Measurements from ENCODE around the gene GSE1. TPM values are rescaled to one million over a fixed set of nuclear protein-coding genes. Genes with fewer than 3 reads are reported as not detected.

GSE1 gene
- total RNA-seq, 1 experiment from 2014 or later, result 90.2 TPM

DNA sequence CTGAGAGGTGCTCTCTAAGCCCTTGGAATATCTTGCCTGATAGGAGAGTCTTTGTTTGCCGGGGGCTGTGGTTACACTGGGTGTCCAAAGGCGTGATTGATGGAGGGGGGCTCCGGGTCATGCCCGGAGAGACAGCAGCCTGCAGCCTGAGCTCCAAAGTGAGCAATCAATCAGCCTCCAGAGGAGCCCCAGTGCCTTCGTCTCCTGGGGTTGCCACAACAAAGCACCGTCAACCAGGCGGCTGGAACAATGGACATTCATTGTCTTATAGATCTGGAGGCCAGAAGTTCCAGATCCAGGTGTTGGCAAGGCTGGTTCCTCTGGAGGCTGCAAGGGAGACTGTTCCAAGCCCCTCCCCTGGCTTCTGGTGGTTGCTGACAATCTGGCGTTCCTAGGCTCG lies 99.7 kb downstream of the GSE1 start:
- Histone ChIP-seq H3K36me3 (ENCODE audit: control insufficient read depth in 1 of 2, insufficient read depth in 2 of 2, low read length in 2 of 2) (peaks cover 0 to 16% of the 10 kb centered on the region in 2 experiments; a peak in 1 of 4 replicates), H2AFZ (ENCODE audit: low read depth, low read length, poor library complexity, severe bottlenecking) (no peak overlapping the region), H4K20me1 (ENCODE audit: insufficient read depth) (no peaks in the 10 kb centered on the region), H3K79me2 (ENCODE audit: insufficient read depth, low read length) (no peaks in the 10 kb centered on the region), H3K27me3 (ENCODE audit: insufficient read depth, low read length) (no peaks in the 10 kb centered on the region), H3K27ac (ENCODE audit: low read depth, low read length) (no peak overlapping the region), H3K4me2 (ENCODE audit: low read length) (no peak overlapping the region), H3K4me1 (ENCODE audit: control insufficient read depth in 1 of 2, insufficient read depth in 2 of 2, low read length in 2 of 2) (peaks cover 0 to 6% of the 10 kb centered on the region in 2 experiments; a peak in 2 of 4 replicates), H3K9me3 (ENCODE audit: control insufficient read depth in 1 of 2, insufficient read depth in 1 of 2, low read depth in 1 of 2, low read length in 2 of 2) (peaks cover 6% of the 10 kb centered on the region in 2 experiments; a peak in 2 of 4 replicates), H3K9me2 (ENCODE audit: insufficient read depth) (no peaks in the 10 kb centered on the region), H3K9ac (ENCODE audit: low read length) (no peak overlapping the region), H3K4me3 (replicated peaks in 1 of 2; ENCODE audit: low read depth in 1 of 2, low read length in 2 of 2) (no peak overlapping the region)
- BruUV-seq (replicated peaks), result no TSS peak
- POLR2A ChIA-PET, result no interaction called here
- intact Hi-C loops (cut with micrococcal nuclease), result no loop called here
- CTCF ChIA-PET, result no interaction called here
- DNase-seq (ENCODE audit: low read depth, low spot score) (no peak), ATAC-seq (no peak)
- no peak for TF ChIP-seq ZFX (IDR thresholded peaks at IDR 0.05)
- no peak for TF ChIP-seq EZH2phosphoT487 (IDR thresholded peaks at IDR 0.05; ENCODE audit: borderline replicate concordance)
- TF ChIP-seq CBX3 (IDR thresholded peaks at IDR 0.05; ENCODE audit: low read depth), result no peak
- no peak for TF ChIP-seq ELF1 (IDR thresholded peaks at IDR 0.05; ENCODE audit: borderline replicate concordance, low read depth)
- no peak for TF ChIP-seq POLR2AphosphoS5 (IDR thresholded peaks at IDR 0.05; ENCODE audit: low read depth, low read length)
- no peak for TF ChIP-seq CEBPB (IDR thresholded peaks at IDR 0.05; ENCODE audit: low read depth)
- TF ChIP-seq, protein P1, sequence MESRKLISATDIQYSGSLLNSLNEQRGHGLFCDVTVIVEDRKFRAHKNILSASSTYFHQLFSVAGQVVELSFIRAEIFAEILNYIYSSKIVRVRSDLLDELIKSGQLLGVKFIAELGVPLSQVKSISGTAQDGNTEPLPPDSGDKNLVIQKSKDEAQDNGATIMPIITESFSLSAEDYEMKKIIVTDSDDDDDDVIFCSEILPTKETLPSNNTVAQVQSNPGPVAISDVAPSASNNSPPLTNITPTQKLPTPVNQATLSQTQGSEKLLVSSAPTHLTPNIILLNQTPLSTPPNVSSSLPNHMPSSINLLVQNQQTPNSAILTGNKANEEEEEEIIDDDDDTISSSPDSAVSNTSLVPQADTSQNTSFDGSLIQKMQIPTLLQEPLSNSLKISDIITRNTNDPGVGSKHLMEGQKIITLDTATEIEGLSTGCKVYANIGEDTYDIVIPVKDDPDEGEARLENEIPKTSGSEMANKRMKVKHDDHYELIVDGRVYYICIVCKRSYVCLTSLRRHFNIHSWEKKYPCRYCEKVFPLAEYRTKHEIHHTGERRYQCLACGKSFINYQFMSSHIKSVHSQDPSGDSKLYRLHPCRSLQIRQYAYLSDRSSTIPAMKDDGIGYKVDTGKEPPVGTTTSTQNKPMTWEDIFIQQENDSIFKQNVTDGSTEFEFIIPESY (IDR thresholded peaks at IDR 0.05; ENCODE audit: extremely low read depth, insufficient replicate concordance, low read length), result no peak
- TF ChIP-seq SP1 (IDR thresholded peaks at IDR 0.05; ENCODE audit: low read depth), result no peak
- TF ChIP-seq POLR2A (IDR thresholded peaks at IDR 0.05; ENCODE audit: borderline replicate concordance, extremely low read depth, insufficient read depth, insufficient read length), result no peak
- TF ChIP-seq, protein P2, sequence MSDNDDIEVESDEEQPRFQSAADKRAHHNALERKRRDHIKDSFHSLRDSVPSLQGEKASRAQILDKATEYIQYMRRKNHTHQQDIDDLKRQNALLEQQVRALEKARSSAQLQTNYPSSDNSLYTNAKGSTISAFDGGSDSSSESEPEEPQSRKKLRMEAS (IDR thresholded peaks at IDR 0.05), result no peak
- no peak for TF ChIP-seq FOSL1 (IDR thresholded peaks at IDR 0.05; ENCODE audit: low read depth)
- TF ChIP-seq SRF (IDR thresholded peaks at IDR 0.05; ENCODE audit: low read depth), result no peak
- RAD21 ChIA-PET (ENCODE audit: low non-redundant PET in 1 of 2, low total read pairs in 2 of 2, uncharacterized antibody in 2 of 2, unreplicated experiment in 2 of 2), result no interaction called here
